Fibroblast of mammary gland (primary cell): ENCODE data around the gene CLEC3B.

Experiments
- DNase-seq: peaks from one replicate; pipeline ENCODE4 v3.0.0-alpha.2; 2010; ENCODE audit warnings: low read depth
- H3K4me3 ChIP-seq: 2 replicates; pipeline ENCODE4 v1.5.1; 2011; ENCODE audit warnings: low read depth, mild to moderate bottlenecking, low read length, moderate library complexity; ENCODE audit not compliant: control insufficient read depth
- TF ChIP-seq, protein P1 (sequence below): conservative IDR thresholded peaks from 2 replicates; pipeline ENCODE4 v1.5.1; 2011; ENCODE audit warnings: low read depth, low read length, inconsistent platforms; ENCODE audit not compliant: control insufficient read depth, insufficient read depth

CLEC3B gene

GRCh38 chr3:45002139-45002660 lies 23.9 kb upstream of the CLEC3B start:
- TF ChIP-seq, protein P1, sequence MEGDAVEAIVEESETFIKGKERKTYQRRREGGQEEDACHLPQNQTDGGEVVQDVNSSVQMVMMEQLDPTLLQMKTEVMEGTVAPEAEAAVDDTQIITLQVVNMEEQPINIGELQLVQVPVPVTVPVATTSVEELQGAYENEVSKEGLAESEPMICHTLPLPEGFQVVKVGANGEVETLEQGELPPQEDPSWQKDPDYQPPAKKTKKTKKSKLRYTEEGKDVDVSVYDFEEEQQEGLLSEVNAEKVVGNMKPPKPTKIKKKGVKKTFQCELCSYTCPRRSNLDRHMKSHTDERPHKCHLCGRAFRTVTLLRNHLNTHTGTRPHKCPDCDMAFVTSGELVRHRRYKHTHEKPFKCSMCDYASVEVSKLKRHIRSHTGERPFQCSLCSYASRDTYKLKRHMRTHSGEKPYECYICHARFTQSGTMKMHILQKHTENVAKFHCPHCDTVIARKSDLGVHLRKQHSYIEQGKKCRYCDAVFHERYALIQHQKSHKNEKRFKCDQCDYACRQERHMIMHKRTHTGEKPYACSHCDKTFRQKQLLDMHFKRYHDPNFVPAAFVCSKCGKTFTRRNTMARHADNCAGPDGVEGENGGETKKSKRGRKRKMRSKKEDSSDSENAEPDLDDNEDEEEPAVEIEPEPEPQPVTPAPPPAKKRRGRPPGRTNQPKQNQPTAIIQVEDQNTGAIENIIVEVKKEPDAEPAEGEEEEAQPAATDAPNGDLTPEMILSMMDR: no peak
- DNase-seq: no peak
- no peak overlapping the region for H3K4me3 ChIP-seq

GRCh38 chr3:45002720-45003119 lies 23.4 kb upstream of the CLEC3B start:
- DNase-seq: no peak
- TF ChIP-seq, protein P1: no peak
- no peak overlapping the region for H3K4me3 ChIP-seq

DNA sequence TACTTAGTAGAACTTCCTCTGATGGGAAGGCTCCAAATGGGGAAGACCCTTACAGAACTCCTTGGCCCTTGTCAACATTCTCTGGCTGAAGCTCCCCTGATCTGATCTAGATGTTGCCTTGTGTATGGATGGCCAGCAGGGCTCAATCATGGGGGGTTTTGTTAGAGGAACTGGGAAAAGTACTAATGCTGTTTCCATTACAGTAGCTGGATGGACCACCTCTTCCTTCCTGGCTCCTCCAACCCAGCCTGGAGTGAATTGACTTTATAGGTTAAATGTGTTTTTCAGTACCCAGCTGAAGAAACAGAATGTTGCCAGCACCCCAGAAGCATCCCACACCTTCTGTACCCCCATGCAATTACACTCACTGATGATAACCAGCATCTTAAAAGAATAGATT lies 22.7 kb upstream of the CLEC3B start:
- TF ChIP-seq, protein P1: no peak
- H3K4me3 ChIP-seq: no peak overlapping the region
- no peak for DNase-seq

DNA sequence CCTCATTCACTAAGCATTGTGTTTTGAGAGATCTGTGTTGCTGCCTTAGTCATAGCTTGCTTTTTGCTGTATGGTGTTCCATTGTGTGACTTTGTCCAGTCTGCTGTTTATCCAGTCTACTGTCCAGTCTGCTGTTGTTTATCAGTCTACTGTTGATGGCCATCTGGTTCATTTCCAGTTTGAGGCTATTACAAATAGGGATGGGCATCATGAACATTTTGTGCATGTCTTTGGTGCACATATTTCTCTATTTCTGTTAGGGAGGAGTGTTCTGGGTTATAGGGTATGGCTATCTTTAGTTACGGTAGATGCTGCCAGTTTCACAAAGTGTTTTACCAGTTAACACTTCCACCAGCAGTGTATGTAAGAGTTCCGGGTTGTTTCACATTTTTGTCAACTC lies 22.2 kb upstream of the CLEC3B start:
- H3K4me3 ChIP-seq: no peak overlapping the region
- TF ChIP-seq, protein P1: no peak
- no peak for DNase-seq

GRCh38 chr3:45007091-45007490 lies 19.0 kb upstream of the CLEC3B start:
- TF ChIP-seq, protein P1: no peak
- no peak for DNase-seq
- H3K4me3 ChIP-seq: no peak overlapping the region

DNA sequence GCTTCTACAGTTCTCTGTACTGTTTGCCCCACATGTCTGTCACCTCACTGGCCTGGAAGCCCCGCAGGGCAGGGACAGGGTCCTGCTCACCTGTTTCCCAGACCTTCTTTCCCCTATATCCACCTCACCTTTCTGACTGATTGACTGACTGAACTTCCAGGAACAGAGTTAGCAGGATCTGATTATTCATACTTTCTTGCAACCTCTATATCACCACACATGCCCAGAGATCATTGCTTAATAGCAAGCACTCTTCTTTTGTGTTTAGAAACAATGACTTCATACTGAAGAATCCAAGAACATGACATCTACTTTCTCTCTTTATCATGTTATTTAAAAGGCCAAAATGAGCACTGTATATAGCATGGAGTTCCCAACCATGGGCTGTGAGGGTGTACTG lies 18.0 kb upstream of the CLEC3B start:
- TF ChIP-seq, protein P1: no peak
- DNase-seq: peak; percentile 80
- H3K4me3 ChIP-seq: no peak overlapping the region

GRCh38 chr3:45009868-45010267 lies 16.2 kb upstream of the CLEC3B start:
- no peak overlapping the region for H3K4me3 ChIP-seq
- DNase-seq: no peak

More at GRCh38 chr3:45009868-45010267, 16.2 kb upstream of the CLEC3B start:
- TF ChIP-seq, protein P1: no peak
